ENCODE results near the gene PURA.
"Not testable (repeated sequence)": the region's sequence is repeated elsewhere in the genome, so short reads cannot be mapped to it uniquely, and the experiment has no call there.

The PURA gene

DNA sequence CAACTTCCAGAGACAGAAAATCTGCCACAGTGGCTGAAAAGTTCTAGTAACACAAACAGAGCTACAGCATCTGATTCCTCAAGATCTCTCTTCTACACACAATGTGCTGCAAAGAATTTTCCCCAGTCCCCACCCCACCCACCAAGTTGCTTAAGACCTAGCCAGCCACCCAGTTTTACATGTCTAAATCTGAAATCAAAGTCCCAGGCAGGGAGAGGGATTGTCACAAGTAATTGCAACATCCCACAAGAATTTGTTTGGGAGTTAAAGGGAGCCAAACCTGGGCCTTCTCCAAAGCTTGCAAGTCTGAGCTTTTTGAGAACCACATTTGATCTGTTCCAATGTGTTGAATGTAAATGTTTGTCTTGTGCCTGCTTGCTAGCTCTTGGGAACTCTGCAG is 27.3 kb downstream of the PURA start:
- DNase-seq: no peak

DNA sequence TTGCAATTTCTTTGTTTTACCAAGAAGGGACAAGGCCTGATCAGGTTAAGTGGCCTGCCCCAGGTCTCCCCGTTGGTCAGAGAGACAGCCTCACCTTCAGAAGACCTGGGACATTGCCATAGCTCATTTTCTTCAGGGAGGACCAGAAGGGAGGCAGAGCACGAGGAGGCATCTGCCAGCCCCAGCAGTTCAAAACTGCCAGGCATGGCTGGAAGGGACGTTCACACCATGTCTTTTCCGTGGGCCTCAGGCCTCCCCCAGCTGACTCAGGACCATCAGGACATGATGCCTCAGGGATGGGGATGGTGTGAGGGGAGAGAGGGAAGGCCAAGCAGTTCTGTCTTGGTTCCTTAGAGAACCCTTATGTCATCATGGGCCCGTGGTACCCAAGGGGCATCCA is 28.3 kb downstream of the PURA start:
- DNase-seq: no peak

GRCh38 chr5:140142856-140143255 is 28.9 kb downstream of the PURA start:
- no peak for DNase-seq

DNA sequence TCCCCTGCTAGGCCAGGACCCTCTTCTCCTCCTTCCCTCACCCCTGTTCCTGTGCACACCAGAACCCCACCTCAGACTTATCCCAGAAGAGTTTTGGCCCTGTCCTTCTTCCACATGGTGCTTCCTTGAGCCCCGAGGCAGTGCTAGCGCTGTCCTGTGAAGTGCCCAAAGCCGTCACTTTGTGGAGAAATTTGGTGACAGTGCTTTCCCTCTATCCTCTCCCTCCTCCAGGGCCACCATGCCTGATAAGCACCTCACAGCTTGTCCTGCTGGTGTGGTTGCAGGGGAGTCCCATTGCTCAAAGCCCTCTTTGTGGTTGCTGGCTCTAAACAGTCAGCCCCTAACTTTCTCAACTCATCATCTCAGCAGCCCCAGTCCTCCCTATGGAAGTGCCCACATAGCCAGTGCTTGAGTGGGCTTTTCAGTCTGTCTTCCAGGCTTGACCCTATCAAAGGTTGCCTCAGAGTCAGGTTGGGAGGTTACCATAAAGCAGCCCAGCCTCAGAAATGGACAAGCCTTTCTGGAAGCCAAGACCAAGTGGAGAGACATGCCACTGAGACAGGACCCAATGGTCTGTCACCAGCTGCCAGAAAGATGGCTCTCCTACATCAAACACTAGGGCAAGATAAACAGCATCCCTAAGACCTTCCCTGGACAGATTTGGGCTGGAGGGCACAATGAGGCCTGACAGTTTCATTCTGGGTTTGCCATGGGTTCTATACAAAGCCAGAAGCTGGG is 29.8 kb downstream of the PURA start:
- DNase-seq: no peak

GRCh38 chr5:140145256-140145655 is 31.3 kb downstream of the PURA start:
- DNase-seq: no peak

DNA sequence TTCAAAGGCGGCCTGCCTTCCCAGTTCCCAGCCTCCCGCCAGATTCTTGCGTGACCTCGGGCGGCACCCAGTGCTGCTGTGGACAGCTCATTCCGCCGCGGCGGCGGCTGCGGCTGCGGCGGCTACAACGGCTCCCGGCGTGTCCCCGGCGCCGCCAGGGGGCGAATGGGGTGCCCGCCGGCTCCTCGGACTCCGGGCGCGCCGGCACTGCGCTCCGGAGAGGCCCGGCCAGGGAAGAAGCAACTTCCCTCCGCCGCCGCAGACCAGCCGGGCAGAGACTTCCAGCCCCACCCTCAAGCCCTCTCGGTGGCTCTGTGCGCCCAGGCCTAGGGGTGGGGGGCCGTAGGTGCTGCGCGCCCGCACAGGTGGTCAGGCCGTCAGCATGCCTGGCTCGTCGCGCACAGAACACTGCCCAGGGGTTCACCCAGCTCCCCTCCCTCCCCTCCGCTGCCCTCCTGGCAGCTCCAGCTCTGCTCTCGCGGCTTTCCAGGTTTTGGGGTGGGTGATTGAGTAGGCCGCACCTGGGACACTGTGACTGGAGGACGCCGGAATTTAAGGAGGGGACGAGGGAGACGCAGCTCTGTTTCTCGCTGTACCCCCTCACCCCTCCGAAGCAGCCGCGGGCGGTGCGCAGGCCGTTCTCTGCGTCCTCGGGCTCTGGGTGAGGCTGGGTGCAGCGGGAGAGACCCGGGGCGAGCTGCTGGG is 32.1 kb downstream of the PURA start:
- DNase-seq: peak; percentile 1

GRCh38 chr5:140146523-140146842 is 32.6 kb downstream of the PURA start:
- no peak for DNase-seq

- no peak for DNase-seq
These were observed 33.6 kb downstream of the PURA start for GRCh38 chr5:140147460-140147859.

DNA sequence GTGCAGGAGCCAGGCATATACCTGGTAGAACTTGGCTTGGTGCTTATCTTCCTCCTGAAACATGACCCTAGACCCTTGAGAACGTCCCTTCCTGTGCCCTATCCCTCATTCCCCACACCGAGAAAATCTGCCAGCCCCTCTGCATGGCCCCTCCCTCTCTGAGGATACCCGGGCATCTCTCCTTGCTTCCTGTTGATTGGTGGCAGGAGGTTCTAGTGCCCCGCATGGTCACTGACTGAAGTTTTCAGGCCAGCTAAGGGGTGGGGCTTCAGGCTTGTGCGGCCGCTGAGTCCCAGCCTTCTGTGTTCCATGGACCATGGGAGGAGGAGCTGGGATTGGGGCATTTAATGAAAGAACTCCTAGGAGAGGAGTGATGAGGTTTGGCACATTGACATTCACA is 34.6 kb downstream of the PURA start:
- DNase-seq: no peak

DNA sequence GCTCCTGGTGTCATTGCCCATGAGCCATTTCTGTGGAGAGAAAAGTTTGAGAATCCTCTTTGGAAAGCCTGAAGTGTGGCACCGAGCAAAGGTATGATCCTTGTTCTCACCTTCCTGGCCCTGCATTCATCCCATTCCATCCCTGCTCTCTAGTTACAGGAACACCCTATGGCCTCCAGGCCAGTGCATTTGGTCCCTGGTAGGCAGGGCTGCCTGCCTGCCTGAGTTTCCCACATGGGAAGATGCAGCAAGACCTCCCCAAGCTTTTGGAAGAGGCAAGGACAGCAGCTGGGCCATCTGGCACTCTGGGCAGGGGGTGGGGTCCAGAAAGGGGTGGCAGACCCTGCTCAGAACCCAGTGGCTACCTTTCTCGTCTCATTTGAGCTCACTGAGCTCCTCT is 36.3 kb downstream of the PURA start:
- no peak for DNase-seq

GRCh38 chr5:140151144-140152021 is 37.5 kb downstream of the PURA start:
- DNase-seq: no peak

- no peak for DNase-seq
These were observed 38.4 kb downstream of the PURA start for GRCh38 chr5:140152022-140152999.

DNA sequence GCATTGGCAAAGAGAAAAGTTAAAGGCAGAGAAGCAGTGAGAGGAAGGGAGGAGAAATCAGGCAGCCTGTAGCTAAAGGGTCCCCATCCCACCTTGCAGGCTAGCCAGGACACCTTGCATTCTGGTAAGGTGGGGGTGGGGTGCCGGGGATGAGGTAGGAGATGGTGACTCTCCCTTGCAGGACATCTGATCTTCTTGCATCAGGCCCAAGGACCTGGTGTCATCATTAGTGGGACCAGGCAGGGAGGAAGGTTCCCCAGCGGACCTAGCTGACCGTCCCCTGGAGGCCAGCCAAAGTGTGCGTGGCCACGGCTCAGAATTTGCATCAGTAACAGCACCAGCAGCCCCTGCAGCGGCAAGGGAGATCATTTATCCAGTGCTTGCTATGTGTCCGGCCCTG is 39.3 kb downstream of the PURA start:
- no peak for DNase-seq

DNA sequence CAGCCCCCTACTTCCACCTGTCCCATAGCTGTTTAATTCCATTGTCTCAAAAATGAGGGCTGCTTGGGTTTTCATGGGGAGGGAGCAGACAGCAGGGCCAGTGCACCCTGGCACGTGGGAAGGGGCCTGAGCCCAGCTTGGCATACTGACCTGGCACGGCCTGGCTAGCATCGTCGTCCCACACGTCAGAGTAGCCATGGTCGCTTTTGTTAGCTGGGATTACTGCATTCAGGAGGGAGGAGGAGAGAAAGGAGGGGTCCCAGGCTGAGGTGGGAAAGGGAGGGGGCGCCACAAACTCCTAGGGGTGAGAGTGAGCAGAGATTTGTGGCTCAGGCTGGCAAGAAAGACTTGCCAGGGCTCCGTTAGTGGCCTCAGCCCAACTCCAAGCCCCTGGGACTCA is 40.0 kb downstream of the PURA start:
- DNase-seq: no peak

DNA sequence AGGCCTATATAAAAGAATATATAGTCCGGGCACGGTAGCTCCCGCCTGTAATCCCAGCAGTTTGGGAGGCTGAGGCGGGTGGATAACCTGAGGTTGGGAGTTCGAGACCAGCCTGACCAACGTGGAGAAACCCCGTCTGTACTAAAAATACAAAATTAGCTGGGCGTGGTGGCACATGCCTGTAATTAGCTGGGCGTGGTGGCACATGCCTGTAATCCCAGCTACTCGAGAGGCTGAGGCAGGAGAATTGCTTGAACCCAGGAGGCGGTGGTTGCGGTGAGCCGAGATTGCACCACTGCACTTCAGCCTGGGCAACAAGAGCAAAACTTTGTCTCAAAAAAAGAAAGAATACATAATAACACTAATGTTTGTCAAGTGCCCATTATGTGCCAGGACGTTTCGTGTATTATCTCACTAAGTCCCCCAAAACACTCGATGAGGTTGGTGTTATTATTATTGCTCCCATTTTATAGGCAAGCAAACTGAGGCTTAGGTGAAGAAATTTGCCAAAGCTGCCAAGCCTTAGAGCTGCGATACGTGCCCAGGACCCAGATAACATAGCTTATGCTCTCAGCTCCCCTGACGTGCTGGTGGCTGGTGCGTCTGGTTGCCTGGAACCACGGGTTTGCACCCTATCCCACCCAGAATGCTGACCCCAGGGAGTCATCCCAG is 40.9 kb downstream of the PURA start:
- not testable (repeated sequence) for DNase-seq

DNA sequence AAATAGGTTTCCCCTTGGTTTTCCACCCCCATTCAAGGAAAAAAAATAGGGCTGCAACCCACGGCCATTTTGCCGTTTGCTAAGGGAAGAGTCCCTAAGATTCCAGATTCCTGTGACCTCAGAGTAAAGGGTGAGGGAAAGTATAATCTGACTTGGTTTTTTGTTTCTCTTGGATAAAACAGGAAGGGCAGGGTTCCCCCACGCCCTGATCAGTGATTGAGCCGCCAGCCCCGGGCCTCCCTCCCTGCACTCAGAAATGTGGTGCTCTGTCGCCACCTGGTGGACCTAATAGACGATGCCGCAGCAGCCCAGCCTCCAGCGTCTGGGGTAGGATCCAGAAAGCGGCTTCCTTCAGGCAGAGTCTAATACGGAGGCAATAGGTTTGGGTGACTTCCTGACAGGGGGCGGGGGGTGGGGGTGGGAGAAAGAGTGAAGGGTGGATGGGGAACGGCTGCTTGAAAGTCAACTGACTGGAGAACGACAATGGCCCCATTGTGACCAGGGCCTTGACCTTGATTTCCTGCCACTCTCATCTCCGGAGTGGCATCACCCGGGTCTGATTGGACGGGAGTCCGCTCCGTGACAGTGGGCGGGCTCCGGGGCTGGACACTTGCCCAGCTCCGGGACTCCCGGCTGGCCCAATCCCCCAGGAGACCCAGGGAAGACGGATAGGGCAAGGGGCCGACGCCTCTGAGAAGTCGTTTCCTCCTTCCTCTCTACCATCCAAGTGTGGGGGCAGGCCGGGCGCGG is 43.3 kb downstream of the PURA start:
- DNase-seq: no peak

- DNase-seq: no peak
These were observed 45.4 kb downstream of the PURA start for GRCh38 chr5:140159014-140159927.

GRCh38 chr5:140162275-140162674 is 48.4 kb downstream of the PURA start:
- DNase-seq: no peak

GRCh38 chr5:140162781-140163180 is 48.9 kb downstream of the PURA start:
- DNase-seq: no peak
